Upper lobe of left lung (tissue), 4 donors: ENCODE measurements around the gene LIME1.

Experiments used
- EP300 ChIP-seq, 4 donors: sonication (generic); formaldehyde crosslinking; IDR thresholded peaks; one replicate each; pipeline ENCODE4 v1.5.1; 2017; ENCODE audit warnings: antibody characterized with exemption in 4 of 4, control low read depth in 2 of 4
- POLR2A ChIP-seq, 4 donors: fragments of 450-650 bp; IDR thresholded peaks; one replicate each; pipeline ENCODE4 v1.5.1; 2016 to 2017; ENCODE audit warnings: antibody characterized with exemption in 4 of 4, mild to moderate bottlenecking in 2 of 4
- POLR2AphosphoS5 ChIP-seq, 2 donors: sonication (generic); formaldehyde crosslinking; IDR thresholded peaks; one replicate each; pipeline ENCODE4 v1.5.1; 2017; ENCODE audit warnings: antibody characterized with exemption in 2 of 2
- TF ChIP-seq, protein P1 (sequence below), 6 experiments: fragments of 450-650 bp in 4 of 6; fragments of 200-600 bp in 2 of 6; sonication (generic) in 2 of 6; IDR thresholded peaks; one replicate each; pipeline ENCODE4 v1.5.1; 2016 to 2019; ENCODE audit warnings: antibody characterized with exemption in 6 of 6

DNA sequence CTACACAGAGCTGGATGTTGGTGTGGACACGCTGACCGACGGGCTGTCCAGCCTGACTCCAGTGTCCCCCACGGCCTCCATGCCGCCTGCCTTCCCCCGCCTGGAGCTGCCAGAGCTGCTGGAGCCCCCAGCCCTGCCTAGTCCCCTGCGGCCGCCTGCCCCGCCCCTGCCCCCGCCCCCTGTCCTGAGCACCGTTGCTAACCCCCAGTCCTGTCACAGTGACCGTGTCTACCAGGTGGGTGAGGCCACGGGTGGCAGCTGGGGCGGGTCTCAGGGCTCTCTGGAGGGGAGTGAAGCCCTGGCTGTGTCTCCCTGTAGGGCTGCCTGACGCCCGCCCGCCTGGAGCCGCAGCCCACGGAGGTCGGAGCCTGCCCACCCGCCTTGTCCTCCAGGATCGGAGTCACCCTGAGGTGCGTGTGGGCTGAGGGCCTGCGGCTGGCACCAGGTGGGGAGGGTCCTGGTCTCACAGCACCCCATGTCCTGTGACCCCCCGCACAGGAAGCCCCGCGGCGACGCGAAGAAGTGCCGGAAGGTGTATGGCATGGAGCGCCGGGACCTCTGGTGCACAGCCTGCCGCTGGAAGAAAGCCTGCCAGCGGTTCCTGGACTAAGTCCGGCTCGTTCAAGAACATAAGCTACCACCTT, 6.0 kb downstream of the LIME1 start:
- TF ChIP-seq, protein P1, sequence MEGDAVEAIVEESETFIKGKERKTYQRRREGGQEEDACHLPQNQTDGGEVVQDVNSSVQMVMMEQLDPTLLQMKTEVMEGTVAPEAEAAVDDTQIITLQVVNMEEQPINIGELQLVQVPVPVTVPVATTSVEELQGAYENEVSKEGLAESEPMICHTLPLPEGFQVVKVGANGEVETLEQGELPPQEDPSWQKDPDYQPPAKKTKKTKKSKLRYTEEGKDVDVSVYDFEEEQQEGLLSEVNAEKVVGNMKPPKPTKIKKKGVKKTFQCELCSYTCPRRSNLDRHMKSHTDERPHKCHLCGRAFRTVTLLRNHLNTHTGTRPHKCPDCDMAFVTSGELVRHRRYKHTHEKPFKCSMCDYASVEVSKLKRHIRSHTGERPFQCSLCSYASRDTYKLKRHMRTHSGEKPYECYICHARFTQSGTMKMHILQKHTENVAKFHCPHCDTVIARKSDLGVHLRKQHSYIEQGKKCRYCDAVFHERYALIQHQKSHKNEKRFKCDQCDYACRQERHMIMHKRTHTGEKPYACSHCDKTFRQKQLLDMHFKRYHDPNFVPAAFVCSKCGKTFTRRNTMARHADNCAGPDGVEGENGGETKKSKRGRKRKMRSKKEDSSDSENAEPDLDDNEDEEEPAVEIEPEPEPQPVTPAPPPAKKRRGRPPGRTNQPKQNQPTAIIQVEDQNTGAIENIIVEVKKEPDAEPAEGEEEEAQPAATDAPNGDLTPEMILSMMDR (IDR thresholded peaks at IDR 0.05) = no peak
- TF ChIP-seq EP300 (IDR thresholded peaks at IDR 0.05) (no peak), POLR2A (IDR thresholded peaks at IDR 0.05) (no peak), POLR2AphosphoS5 (IDR thresholded peaks at IDR 0.05) (no peak)
